CD4-positive, alpha-beta memory T cell (primary cell): ENCODE results near the gene APOC3. TPM values are rescaled to one million over a fixed set of nuclear protein-coding genes. Genes with fewer than 3 reads are reported as not detected.
"Not testable (repeated sequence)": the region's sequence is repeated elsewhere in the genome, so short reads cannot be mapped to it uniquely, and the experiment has no call there.

Source experiments
- CTCF ChIA-PET: fragments of 350-600 bp; sonication (Branson Sonifier 250); formaldehyde crosslinking; loops from one replicate; lab custom pipeline; 2021; ENCODE audit warnings: inconsistent platforms; ENCODE audit not compliant: partially characterized antibody; lab: Charles Lee
- POLR2A ChIA-PET: fragments of 350-600 bp; sonication (Branson Sonifier 250); formaldehyde crosslinking; loops from one replicate; lab custom pipeline; 2021; ENCODE audit not compliant: partially characterized antibody; lab: Charles Lee
- DNase-seq, 5 donors: peaks; one replicate each; pipeline versions ENCODE4 v3.0.0 to v3.0.0-alpha.2; 2020 to 2022; ENCODE audit warnings: mixed read lengths in 1 of 5
- H3K27ac ChIP-seq: one replicate; pipeline ENCODE4 v1.7.0; 2013; ENCODE audit warnings: low read depth, low read length
- H3K27me3 ChIP-seq: 2 replicates; pipeline ENCODE4 v1.7.0; 2013; ENCODE audit warnings: mild to moderate bottlenecking, low read length, moderate library complexity; ENCODE audit not compliant: insufficient read depth
- H3K36me3 ChIP-seq: 2 replicates; pipeline ENCODE4 v1.7.0; 2013; ENCODE audit warnings: mild to moderate bottlenecking, low read length, moderate library complexity; ENCODE audit not compliant: insufficient read depth
- H3K4me1 ChIP-seq: 2 replicates; pipeline ENCODE4 v1.7.0; 2013; ENCODE audit warnings: mild to moderate bottlenecking, low read length, moderate library complexity; ENCODE audit not compliant: insufficient read depth
- H3K4me3 ChIP-seq, 2 donors: one replicate each; pipeline ENCODE4 v1.7.0; 2013; ENCODE audit warnings: low read length in 2 of 2, mild to moderate bottlenecking in 1 of 2
- H3K9me3 ChIP-seq, 2 donors: one replicate each; pipeline ENCODE4 v1.7.0; 2013; ENCODE audit warnings: low read length in 2 of 2, control low read depth in 1 of 2; ENCODE audit not compliant: control insufficient read depth in 1 of 2
- H3K27ac Mint-ChIP-seq, 7 donors: one replicate each; pipeline ENCODE4 v1.8.0; 2020 to 2021; ENCODE audit warnings: mixed read lengths in 7 of 7, mild to moderate bottlenecking in 6 of 7, inconsistent platforms in 3 of 7, moderate library complexity in 3 of 7
- H3K27me3 Mint-ChIP-seq, 2 donors: one replicate each; pipeline ENCODE4 v1.8.0; 2020 to 2021; ENCODE audit warnings: mixed read lengths in 2 of 2
- H3K36me3 Mint-ChIP-seq, 2 donors: one replicate each; pipeline ENCODE4 v1.8.0; 2020 to 2021; ENCODE audit warnings: mixed read lengths in 2 of 2, inconsistent platforms in 1 of 2, mild to moderate bottlenecking in 1 of 2
- H3K4me1 Mint-ChIP-seq, 4 donors: one replicate each; pipeline ENCODE4 v1.8.0; 2020 to 2021; ENCODE audit warnings: mixed read lengths in 4 of 4, mild to moderate bottlenecking in 1 of 4
- H3K4me3 Mint-ChIP-seq, 8 donors: one replicate each; pipeline ENCODE4 v1.8.0; 2020 to 2021; ENCODE audit warnings: mixed read lengths in 8 of 8, mild to moderate bottlenecking in 7 of 8, moderate library complexity in 6 of 8, inconsistent platforms in 3 of 8
- H3K9me3 Mint-ChIP-seq, 8 donors: one replicate each; pipeline ENCODE4 v1.8.0; 2020 to 2021; ENCODE audit warnings: mixed read lengths in 8 of 8, mild to moderate bottlenecking in 5 of 8, inconsistent platforms in 3 of 8, moderate library complexity in 1 of 8
- intact Hi-C: fragments of 100-400 bp; cut with micrococcal nuclease; formaldehyde crosslinking; loops from one replicate; pipeline ENCODE4 v1.15.1; 2023
- polyA plus RNA-seq, 2 donors: library from polyadenylated mRNA; unstranded; fragments of 300-500 nt; fragmentation: Illumina TruSeq; gene quantifications; one replicate each; pipeline ENCODE4 v1.2.3, GENCODE V29; 2021
- total RNA-seq, 2 experiments: library from RNA; stranded (reverse); gene quantifications; one replicate each; pipeline ENCODE4 v1.2.3, GENCODE V29; 2021

The APOC3 gene
- total and polyA plus RNA-seq, 4 experiments from 2014 or later, result not detected

GRCh38 chr11:116798368-116798767, 31.3 kb upstream of the APOC3 start:
- Histone ChIP-seq H3K9me3 (no peaks in the 10 kb centered on the region), H3K27me3 (no peaks in the 10 kb centered on the region), H3K27ac (no peak overlapping the region), H3K36me3 (no peaks in the 10 kb centered on the region), H3K4me1 (no peaks in the 10 kb centered on the region), H3K4me3 (no peak overlapping the region)
- POLR2A ChIA-PET, result no interaction called here
- Mint-ChIP-seq H3K4me3 (no peak overlapping the region), H3K9me3 (no peaks in the 10 kb centered on the region), H3K27me3 (peaks cover 6 to 13% of the 10 kb centered on the region in 2 donors), H3K36me3 (no peaks in the 10 kb centered on the region), H3K4me1 (no peaks in the 10 kb centered on the region), H3K27ac (no peak overlapping the region)
- intact Hi-C loops, result no loop called here
- CTCF ChIA-PET, result interaction anchor here (0.9 to 1.4 kb wide), 5 partner anchors 8 to 834 kb away, joined by 3 to 4 read pairs (median 3); no protein-coding TSS in a partner anchor
- DNase-seq, result no peak

DNA sequence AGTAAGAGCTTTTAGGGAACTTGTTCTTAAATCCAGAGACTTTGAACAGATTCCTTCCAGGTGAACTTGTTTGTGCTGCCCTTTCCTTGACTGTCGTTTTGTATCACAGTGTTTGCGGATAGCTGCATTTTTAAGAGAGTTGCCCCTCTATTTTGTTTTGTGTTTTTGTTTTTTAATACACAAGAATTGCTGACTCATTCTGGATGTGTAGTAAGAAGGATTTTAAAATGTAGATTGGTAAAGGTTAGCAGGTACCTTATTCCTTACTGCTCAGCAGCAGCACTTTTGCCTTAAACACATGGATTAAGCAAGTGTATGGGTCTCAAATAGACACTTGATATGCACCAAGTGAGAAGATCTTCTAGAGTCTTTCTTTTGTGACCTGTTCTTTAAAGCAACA, 29.1 kb upstream of the APOC3 start:
- intact Hi-C loops, result no loop called here
- ChIA-PET CTCF (interaction anchor here (0.8 to 1.3 kb wide), 2 partner anchors 9 to 35 kb away, joined by 4 to 5 read pairs; partner anchors contain the start of gene APOA5), POLR2A (no interaction called here)
- Histone ChIP-seq H3K4me1 (no peaks in the 10 kb centered on the region), H3K27me3 (no peaks in the 10 kb centered on the region), H3K27ac (no peak overlapping the region), H3K36me3 (no peaks in the 10 kb centered on the region), H3K4me3 (no peak overlapping the region), H3K9me3 (no peaks in the 10 kb centered on the region)
- Mint-ChIP-seq H3K27ac (no peak overlapping the region), H3K4me1 (no peaks in the 10 kb centered on the region), H3K36me3 (no peaks in the 10 kb centered on the region), H3K9me3 (no peaks in the 10 kb centered on the region), H3K27me3 (peaks cover 6 to 10% of the 10 kb centered on the region in 2 donors), H3K4me3 (no peak overlapping the region)
- DNase-seq, result no peak

DNA sequence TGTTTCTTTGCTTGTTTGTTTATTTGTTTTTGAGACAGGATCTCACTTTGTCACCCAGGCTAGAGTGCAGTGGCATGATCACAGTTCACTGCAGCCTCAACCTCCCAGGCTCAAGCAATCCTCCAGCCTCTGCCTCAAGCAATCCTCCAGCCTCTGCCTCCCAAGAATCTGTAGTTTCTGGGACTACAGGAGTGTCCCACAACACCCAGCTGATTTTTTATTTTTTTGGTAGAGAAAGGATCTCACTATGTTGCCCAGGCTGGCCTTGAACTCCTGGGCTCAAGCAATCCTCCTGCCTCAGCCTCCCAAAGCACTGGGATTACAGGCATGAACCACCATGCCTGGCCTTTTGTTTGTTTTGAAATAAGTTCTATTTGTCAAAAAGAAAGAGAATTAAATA, 28.0 kb upstream of the APOC3 start:
- H3K9me3 Mint-ChIP-seq, H3K4me1 ChIP-seq, H3K4me3 ChIP-seq, DNase-seq, H3K4me1 Mint-ChIP-seq, H3K27me3 Mint-ChIP-seq, H3K27me3 ChIP-seq, H3K36me3 ChIP-seq, H3K4me3 Mint-ChIP-seq, H3K9me3 ChIP-seq, H3K27ac Mint-ChIP-seq, intact Hi-C loops, H3K27ac ChIP-seq, POLR2A ChIA-PET, H3K36me3 Mint-ChIP-seq: not testable (repeated sequence)
- CTCF ChIA-PET, result interaction anchor here (1.3 kb wide), 1 partner anchor 34 kb away, joined by 4 read pairs; no protein-coding TSS in a partner anchor

GRCh38 chr11:116804001-116804400, 25.7 kb upstream of the APOC3 start:
- Histone ChIP-seq H3K4me3 (no peak overlapping the region), H3K36me3 (no peaks in the 10 kb centered on the region), H3K27me3 (no peaks in the 10 kb centered on the region), H3K27ac (no peak overlapping the region), H3K9me3 (no peaks in the 10 kb centered on the region), H3K4me1 (no peaks in the 10 kb centered on the region)
- Mint-ChIP-seq H3K27me3 (peaks cover 5 to 6% of the 10 kb centered on the region in 2 donors), H3K36me3 (no peaks in the 10 kb centered on the region), H3K4me1 (no peaks in the 10 kb centered on the region), H3K27ac (no peak overlapping the region), H3K4me3 (no peak overlapping the region), H3K9me3 (no peaks in the 10 kb centered on the region)
- intact Hi-C loops, result no loop called here
- CTCF ChIA-PET, result interaction anchor here (0.8 kb wide), 1 partner anchor 14 kb away, joined by 3 read pairs; no protein-coding TSS in a partner anchor
- POLR2A ChIA-PET, result interaction anchor here (1.1 kb wide), 1 partner anchor 48 kb away, joined by 3 read pairs; no protein-coding TSS in a partner anchor
- DNase-seq, result no peak

DNA sequence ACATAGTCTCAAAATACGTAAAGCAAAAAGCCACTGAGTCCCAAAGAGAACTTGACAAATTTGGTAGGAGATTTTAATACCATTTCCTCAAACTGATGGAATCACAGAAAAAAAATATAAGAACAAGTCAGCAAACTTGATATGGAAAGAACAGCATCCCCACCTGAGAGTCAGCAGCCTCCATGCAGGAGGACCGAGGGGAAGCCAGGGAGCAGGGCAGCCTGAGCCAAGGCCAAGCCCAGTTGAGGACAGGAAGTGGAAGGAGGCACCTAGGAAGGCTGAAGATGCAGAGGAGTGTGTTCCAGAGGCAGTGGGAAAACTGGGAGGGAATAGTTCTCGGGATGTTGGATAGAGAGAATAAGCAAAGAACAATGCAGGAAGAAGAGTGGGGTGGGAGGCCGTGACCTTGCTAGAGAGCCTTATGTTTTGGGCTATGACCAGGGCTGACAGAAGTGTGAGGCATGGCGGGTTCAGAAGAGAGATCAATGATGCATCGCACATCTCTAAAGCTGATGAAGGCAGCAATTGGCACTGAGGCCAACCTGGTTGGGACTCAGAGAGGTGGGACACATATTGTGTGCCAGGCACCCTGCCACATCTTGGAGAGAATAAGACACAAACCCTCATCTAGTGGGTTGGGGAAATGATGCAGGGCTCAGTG, 22.0 kb upstream of the APOC3 start:
- Mint-ChIP-seq H3K27me3 (peaks cover 2% of the 10 kb centered on the region in 2 donors), H3K4me1 (no peaks in the 10 kb centered on the region), H3K9me3 (no peaks in the 10 kb centered on the region), H3K4me3 (no peak overlapping the region), H3K27ac (peak overlapping the region in 1 of 7 donors; percentile 59), H3K36me3 (no peaks in the 10 kb centered on the region)
- ChIA-PET POLR2A (no interaction called here), CTCF (no interaction called here)
- Histone ChIP-seq H3K4me1 (no peaks in the 10 kb centered on the region), H3K27me3 (no peaks in the 10 kb centered on the region), H3K4me3 (no peak overlapping the region), H3K27ac (no peak overlapping the region), H3K36me3 (no peaks in the 10 kb centered on the region), H3K9me3 (no peaks in the 10 kb centered on the region)
- intact Hi-C loops, result no loop called here
- DNase-seq, result no peak

GRCh38 chr11:116808262-116809175, 21.2 kb upstream of the APOC3 start:
- intact Hi-C loops, result no loop called here
- Histone ChIP-seq H3K4me3 (no peak overlapping the region), H3K4me1 (no peaks in the 10 kb centered on the region), H3K27me3 (no peaks in the 10 kb centered on the region), H3K9me3 (no peaks in the 10 kb centered on the region), H3K27ac (no peak overlapping the region), H3K36me3 (no peaks in the 10 kb centered on the region)
- CTCF ChIA-PET, result no interaction called here
- H3K27me3 Mint-ChIP-seq, result peaks cover 2% of the 10 kb centered on the region in 2 donors
- POLR2A ChIA-PET, result no interaction called here
- H3K4me1 Mint-ChIP-seq, result no peaks in the 10 kb centered on the region
- no peak for DNase-seq
- no peaks in the 10 kb centered on the region for H3K9me3 Mint-ChIP-seq
- H3K4me3 Mint-ChIP-seq, result no peak overlapping the region
- no peaks in the 10 kb centered on the region for H3K36me3 Mint-ChIP-seq
- H3K27ac Mint-ChIP-seq, result no peak overlapping the region

- no peaks in the 10 kb centered on the region for H3K4me1 Mint-ChIP-seq
- DNase-seq, result no peak
- Histone ChIP-seq H3K9me3 (no peaks in the 10 kb centered on the region), H3K27ac (no peak overlapping the region), H3K4me1 (no peaks in the 10 kb centered on the region), H3K36me3 (no peaks in the 10 kb centered on the region), H3K27me3 (no peaks in the 10 kb centered on the region), H3K4me3 (no peak overlapping the region)
- intact Hi-C loops, result no loop called here
- H3K36me3 Mint-ChIP-seq, result no peaks in the 10 kb centered on the region
- H3K9me3 Mint-ChIP-seq, result no peaks in the 10 kb centered on the region
- CTCF ChIA-PET, result interaction anchor here (0.8 to 1.6 kb wide), 2 partner anchors 17 to 20 kb away, joined by 3 to 7 read pairs; partner anchors contain the start of gene APOA5
- peaks cover 2% of the 10 kb centered on the region in 2 donors for H3K27me3 Mint-ChIP-seq
- H3K27ac Mint-ChIP-seq, result no peak overlapping the region
- POLR2A ChIA-PET, result no interaction called here
- H3K4me3 Mint-ChIP-seq, result no peak overlapping the region
Measured at GRCh38 chr11:116811194-116811593, 18.5 kb upstream of the APOC3 start.
